ENCODE results near the gene CAPN9. TPM values are rescaled to one million over a fixed set of nuclear protein-coding genes. Genes with fewer than 3 reads are reported as not detected.

Gene CAPN9
- total RNA-seq, 1 experiment from 2014 or later = 0.10 TPM

- no peaks in the 10 kb centered on the region for H3K27me3 ChIP-seq (ENCODE audit: control insufficient read depth, insufficient read depth, low read length)
- no peaks in the 10 kb centered on the region for H3K36me3 ChIP-seq (replicated peaks; ENCODE audit: control insufficient read depth, insufficient read depth, low read length)
- no peak for DNase-seq
- no peak overlapping the region for H3K4me3 ChIP-seq (ENCODE audit: insufficient read depth, low read depth, low read length)
These were observed 74.2 kb downstream of the CAPN9 start for GRCh38 chr1:230821346-230821745.

DNA sequence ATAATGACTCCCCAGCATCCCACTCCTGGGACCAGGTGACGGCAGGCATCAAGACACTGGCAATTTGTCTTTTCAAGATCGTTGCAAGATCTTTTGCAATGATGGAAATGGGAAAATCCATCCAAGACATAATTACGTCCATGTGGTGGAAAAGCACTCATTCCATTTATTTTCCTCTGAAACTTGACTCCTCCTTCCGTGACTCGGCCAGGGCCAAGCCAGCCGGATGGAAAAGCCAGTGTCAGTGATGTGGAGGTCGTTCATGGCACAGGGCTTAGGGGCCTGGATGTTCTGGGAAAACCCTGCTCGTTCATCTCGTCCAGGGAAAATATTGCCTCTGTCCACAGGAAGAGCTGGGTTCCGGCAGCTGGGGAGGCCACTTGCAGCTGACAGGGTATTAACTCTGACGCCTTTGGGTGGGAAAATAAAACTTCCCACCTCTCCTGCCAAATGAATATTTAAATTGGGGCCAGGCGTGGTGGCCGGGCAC, 74.9 kb downstream of the CAPN9 start:
- no peaks in the 10 kb centered on the region for H3K27me3 ChIP-seq (ENCODE audit: control insufficient read depth, insufficient read depth, low read length)
- no peak for DNase-seq
- no peak overlapping the region for H3K4me3 ChIP-seq (ENCODE audit: insufficient read depth, low read depth, low read length)
- no peaks in the 10 kb centered on the region for H3K36me3 ChIP-seq (replicated peaks; ENCODE audit: control insufficient read depth, insufficient read depth, low read length)

- Histone ChIP-seq H3K36me3 (replicated peaks; ENCODE audit: control insufficient read depth, insufficient read depth, low read length) (no peaks in the 10 kb centered on the region), H3K4me3 (ENCODE audit: insufficient read depth, low read depth, low read length) (no peak overlapping the region), H3K27me3 (ENCODE audit: control insufficient read depth, insufficient read depth, low read length) (no peaks in the 10 kb centered on the region)
- no peak for DNase-seq
These were observed 76.2 kb downstream of the CAPN9 start for GRCh38 chr1:230823426-230823825.

GRCh38 chr1:230823931-230824381, 76.8 kb downstream of the CAPN9 start:
- no peak overlapping the region for H3K4me3 ChIP-seq (ENCODE audit: insufficient read depth, low read depth, low read length)
- H3K27me3 ChIP-seq (ENCODE audit: control insufficient read depth, insufficient read depth, low read length) = no peaks in the 10 kb centered on the region
- H3K36me3 ChIP-seq (replicated peaks; ENCODE audit: control insufficient read depth, insufficient read depth, low read length) = no peaks in the 10 kb centered on the region
- no peak for DNase-seq

DNA sequence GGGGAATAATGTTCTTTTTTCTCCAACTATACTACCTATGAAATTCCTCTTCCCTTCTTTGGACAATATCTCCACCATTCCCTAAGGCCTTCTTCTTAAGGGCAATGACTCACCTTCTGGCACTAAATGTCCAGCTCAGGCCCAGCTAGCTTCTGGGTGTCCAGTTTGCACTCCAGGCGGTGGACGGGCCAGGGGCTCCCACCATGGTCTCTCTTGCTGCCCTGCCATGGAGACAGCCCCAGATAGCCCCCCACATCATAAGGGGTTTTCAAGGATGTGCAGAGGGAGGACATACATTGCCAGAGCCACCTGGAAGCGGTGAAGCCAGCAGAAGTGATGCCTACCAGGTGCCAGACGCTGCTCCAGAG, 77.3 kb downstream of the CAPN9 start:
- no peaks in the 10 kb centered on the region for H3K36me3 ChIP-seq (replicated peaks; ENCODE audit: control insufficient read depth, insufficient read depth, low read length)
- no peak for DNase-seq
- H3K27me3 ChIP-seq (ENCODE audit: control insufficient read depth, insufficient read depth, low read length) = no peaks in the 10 kb centered on the region
- H3K4me3 ChIP-seq (ENCODE audit: insufficient read depth, low read depth, low read length) = no peak overlapping the region

GRCh38 chr1:230824919-230825721, 77.9 kb downstream of the CAPN9 start:
- Histone ChIP-seq H3K4me3 (ENCODE audit: insufficient read depth, low read depth, low read length) (no peak overlapping the region), H3K27me3 (ENCODE audit: control insufficient read depth, insufficient read depth, low read length) (no peaks in the 10 kb centered on the region), H3K36me3 (replicated peaks; ENCODE audit: control insufficient read depth, insufficient read depth, low read length) (no peaks in the 10 kb centered on the region)
- no peak for DNase-seq

GRCh38 chr1:230825761-230826160, 78.6 kb downstream of the CAPN9 start:
- H3K36me3 ChIP-seq (replicated peaks; ENCODE audit: control insufficient read depth, insufficient read depth, low read length) = no peaks in the 10 kb centered on the region
- no peak for DNase-seq

DNA sequence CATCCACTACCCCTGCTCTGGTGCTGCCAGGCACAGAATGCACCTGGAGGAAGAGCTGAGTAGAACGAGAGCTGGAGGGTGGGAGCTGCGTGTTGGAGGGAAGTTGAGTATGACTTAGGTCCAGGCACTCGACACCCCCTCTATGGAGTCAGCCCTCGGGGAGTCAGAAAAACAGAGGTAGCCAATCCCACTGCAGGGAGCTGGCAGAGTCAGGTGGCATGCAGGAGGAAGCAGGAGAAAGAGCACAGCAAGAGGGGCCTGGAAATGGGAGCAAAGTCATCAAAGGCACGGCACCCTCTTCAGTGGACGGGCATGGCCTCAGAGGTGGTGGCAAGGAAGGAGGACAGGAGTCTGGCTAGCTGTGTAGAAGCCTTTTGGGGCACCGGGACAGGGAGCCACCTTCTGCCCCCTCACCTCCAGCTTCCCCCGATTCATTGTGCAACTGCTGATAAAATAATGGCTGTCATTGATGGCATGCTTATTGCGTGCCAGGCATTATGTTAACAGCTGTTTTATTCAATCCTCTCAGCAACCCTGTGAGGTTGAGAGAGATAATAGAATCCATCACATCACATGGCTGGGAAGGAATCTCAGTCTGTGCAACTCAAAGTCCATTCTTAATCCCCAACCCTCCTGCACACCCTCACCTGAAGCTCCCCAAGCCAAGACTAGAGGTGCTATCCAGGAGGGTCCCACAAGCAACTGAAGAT, 79.1 kb downstream of the CAPN9 start:
- no peak for DNase-seq
- Histone ChIP-seq H3K27me3 (ENCODE audit: control insufficient read depth, insufficient read depth, low read length) (no peaks in the 10 kb centered on the region), H3K4me3 (ENCODE audit: insufficient read depth, low read depth, low read length) (no peak overlapping the region), H3K36me3 (replicated peaks; ENCODE audit: control insufficient read depth, insufficient read depth, low read length) (no peaks in the 10 kb centered on the region)

More at GRCh38 chr1:230825761-230826160, 78.6 kb downstream of the CAPN9 start:
- H3K27me3 ChIP-seq (ENCODE audit: control insufficient read depth, insufficient read depth, low read length) = no peaks in the 10 kb centered on the region
- no peak overlapping the region for H3K4me3 ChIP-seq (ENCODE audit: insufficient read depth, low read depth, low read length)

DNA sequence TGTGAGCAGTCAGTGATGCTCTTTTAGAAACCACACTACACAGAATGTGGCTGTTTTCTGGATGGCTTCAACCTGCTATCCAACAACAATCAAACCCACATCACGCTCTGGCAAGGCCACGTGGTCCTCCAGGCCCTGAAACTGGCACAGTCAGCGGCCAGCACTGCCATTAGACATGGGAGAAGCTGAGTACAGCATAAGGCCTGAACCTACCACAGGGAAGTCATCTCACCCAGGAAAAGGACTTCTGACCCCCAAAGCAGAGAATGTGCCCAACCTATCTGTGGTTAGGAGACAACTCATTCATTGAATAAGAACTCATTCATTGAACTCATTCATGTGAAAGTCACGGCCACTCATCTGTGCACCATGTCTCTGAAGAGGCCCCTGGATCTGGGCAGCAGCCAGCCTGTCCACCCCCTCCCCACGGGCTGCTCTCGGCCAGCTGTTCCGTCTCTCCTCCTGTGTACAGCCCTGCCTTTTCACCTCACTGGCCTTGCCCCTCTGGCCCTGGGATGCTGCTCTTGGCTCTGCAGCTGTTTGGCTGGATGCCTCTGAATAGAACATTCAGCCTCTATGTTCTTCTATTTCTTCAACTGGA, 80.0 kb downstream of the CAPN9 start:
- DNase-seq = no peak
- no peaks in the 10 kb centered on the region for H3K27me3 ChIP-seq (ENCODE audit: control insufficient read depth, insufficient read depth, low read length)
- no peaks in the 10 kb centered on the region for H3K36me3 ChIP-seq (replicated peaks; ENCODE audit: control insufficient read depth, insufficient read depth, low read length)
- H3K4me3 ChIP-seq (ENCODE audit: insufficient read depth, low read depth, low read length) = no peak overlapping the region

DNA sequence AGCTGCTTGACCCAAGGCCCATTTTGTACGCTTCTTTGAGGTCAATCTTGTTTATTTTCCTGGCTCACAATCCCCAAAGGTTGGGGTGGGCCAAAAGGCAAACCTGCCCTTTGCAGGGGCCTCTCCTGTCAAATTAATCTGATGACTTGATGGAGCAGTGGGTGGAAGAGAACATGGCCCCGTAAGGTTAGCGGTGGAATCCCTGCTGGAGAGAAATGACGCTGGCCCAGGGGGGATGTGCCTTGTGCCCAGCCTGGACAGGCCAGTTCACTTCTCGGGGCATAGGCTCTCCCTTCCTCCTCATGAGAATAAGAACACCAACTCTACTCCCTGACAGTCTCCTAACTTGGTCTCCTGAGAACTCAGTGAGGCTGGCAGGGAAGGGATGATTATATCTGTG, 80.6 kb downstream of the CAPN9 start:
- Histone ChIP-seq H3K4me3 (ENCODE audit: insufficient read depth, low read depth, low read length) (no peak overlapping the region), H3K36me3 (replicated peaks; ENCODE audit: control insufficient read depth, insufficient read depth, low read length) (no peaks in the 10 kb centered on the region), H3K27me3 (ENCODE audit: control insufficient read depth, insufficient read depth, low read length) (no peaks in the 10 kb centered on the region)
- no peak for DNase-seq

DNA sequence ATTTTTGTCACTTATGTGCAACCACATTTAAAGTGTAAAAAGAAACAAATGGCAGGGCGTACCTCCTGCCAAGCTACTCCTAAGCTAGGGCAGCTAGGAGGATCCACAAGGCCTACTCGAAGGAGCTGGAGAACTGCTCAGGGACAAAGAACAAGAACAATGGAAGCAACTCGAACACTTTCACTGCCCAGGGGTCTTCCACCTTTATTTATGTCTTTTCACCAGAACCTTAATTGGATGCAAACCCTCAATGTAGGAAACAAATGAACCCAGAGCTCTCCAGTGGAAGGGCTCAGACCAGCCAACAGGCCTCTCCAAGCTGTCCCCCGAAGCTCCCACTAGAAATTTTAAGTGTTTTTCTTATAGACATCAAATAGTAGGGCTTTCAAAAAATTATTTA, 81.2 kb downstream of the CAPN9 start:
- H3K27me3 ChIP-seq (ENCODE audit: control insufficient read depth, insufficient read depth, low read length) = no peaks in the 10 kb centered on the region
- no peaks in the 10 kb centered on the region for H3K36me3 ChIP-seq (replicated peaks; ENCODE audit: control insufficient read depth, insufficient read depth, low read length)
- no peak for DNase-seq
- no peak overlapping the region for H3K4me3 ChIP-seq (ENCODE audit: insufficient read depth, low read depth, low read length)

GRCh38 chr1:230831771-230832170, 84.6 kb downstream of the CAPN9 start:
- no peak overlapping the region for H3K4me3 ChIP-seq (ENCODE audit: insufficient read depth, low read depth, low read length)
- H3K27me3 ChIP-seq (ENCODE audit: control insufficient read depth, insufficient read depth, low read length) = no peaks in the 10 kb centered on the region
- no peaks in the 10 kb centered on the region for H3K36me3 ChIP-seq (replicated peaks; ENCODE audit: control insufficient read depth, insufficient read depth, low read length)
- DNase-seq = no peak

DNA sequence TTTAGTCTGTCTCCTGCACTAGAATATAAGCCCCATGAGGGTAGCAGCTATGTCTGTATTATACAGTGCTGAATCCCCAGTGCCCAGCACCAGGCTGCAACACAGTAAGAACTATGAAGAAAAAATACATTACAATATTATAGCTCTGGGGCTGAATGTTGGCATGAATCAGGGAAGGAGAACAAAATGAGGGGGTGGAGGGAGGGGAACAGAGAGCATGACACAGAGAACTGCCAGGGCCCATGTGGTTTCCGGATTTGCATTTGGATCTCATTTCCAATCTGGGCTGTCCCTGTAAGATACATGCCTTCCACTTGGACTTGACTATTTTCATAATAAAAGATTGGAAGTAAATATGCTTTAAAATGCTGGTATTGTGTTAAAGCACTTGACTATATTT, 85.3 kb downstream of the CAPN9 start:
- H3K27me3 ChIP-seq (ENCODE audit: control insufficient read depth, insufficient read depth, low read length) = no peaks in the 10 kb centered on the region
- no peak for DNase-seq
- no peak overlapping the region for H3K4me3 ChIP-seq (ENCODE audit: insufficient read depth, low read depth, low read length)
- no peaks in the 10 kb centered on the region for H3K36me3 ChIP-seq (replicated peaks; ENCODE audit: control insufficient read depth, insufficient read depth, low read length)

DNA sequence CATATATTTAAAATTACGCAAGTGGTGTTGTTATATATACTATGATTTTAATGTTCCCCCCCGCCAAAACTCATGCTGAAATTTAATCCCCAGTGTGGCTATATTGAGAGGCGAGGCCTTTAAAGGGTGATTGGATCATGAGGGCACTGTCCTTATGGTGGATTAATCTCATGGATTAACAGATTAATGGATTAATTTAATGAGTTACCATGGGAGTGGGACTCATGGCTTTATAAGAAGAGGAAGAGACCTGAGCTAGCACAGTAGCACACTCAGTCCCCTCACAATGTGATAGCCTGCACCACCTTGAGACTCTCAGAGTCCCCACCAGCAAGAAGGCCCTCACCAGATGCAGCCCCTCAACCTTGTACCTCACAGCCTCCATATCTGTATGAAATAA, 86.3 kb downstream of the CAPN9 start:
- no peaks in the 10 kb centered on the region for H3K27me3 ChIP-seq (ENCODE audit: control insufficient read depth, insufficient read depth, low read length)
- no peak for DNase-seq
- no peak overlapping the region for H3K4me3 ChIP-seq (ENCODE audit: insufficient read depth, low read depth, low read length)
- H3K36me3 ChIP-seq (replicated peaks; ENCODE audit: control insufficient read depth, insufficient read depth, low read length) = no peaks in the 10 kb centered on the region

- DNase-seq = no peak
- H3K27me3 ChIP-seq (ENCODE audit: control insufficient read depth, insufficient read depth, low read length) = no peaks in the 10 kb centered on the region
- no peaks in the 10 kb centered on the region for H3K36me3 ChIP-seq (replicated peaks; ENCODE audit: control insufficient read depth, insufficient read depth, low read length)
- no peak overlapping the region for H3K4me3 ChIP-seq (ENCODE audit: insufficient read depth, low read depth, low read length)
These were observed 87.1 kb downstream of the CAPN9 start for GRCh38 chr1:230834292-230834691.

Data from H7 (cell line).